Measurements from ENCODE around the gene RS1. TPM values are rescaled to one million over a fixed set of nuclear protein-coding genes. Genes with fewer than 3 reads are reported as not detected.

Gene RS1
- total RNA-seq, 1 donor from 2014 or later = not detected

DNA sequence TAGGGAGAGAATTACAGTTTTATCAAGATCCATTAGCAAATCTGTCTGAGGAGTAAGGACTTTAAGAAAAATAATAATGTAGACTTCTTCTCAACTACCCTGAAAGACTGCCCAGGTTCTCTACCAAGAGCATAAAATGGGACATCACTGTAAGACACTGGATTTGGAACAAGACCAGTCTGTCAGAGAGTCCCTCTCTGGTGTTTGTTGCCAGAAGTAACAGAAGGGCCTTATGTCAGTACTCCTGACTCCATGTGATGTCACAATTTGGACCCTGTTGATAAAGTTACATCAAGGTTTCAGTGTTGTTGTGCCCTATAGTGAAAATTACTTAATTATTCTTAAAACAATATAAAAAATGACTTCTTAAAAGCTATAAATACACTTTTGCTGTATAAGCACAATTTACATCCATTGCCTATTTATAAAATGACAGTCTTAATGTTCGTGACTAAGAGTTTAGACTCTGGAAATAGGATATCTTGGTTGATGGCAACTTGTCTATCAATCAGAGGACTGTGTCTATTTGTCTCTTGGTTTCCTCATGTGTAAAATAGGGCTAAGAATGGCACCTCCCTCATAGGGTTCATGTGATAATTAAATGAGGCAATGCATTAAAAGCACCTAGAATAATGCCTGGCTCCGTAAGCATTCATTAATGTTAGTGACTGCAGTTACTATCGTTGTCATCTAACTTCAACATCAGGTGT lies 57.8 kb downstream of the RS1 start:
- DNase-seq (ENCODE audit: extremely low read depth, low read depth, low spot score) = no peak

DNA sequence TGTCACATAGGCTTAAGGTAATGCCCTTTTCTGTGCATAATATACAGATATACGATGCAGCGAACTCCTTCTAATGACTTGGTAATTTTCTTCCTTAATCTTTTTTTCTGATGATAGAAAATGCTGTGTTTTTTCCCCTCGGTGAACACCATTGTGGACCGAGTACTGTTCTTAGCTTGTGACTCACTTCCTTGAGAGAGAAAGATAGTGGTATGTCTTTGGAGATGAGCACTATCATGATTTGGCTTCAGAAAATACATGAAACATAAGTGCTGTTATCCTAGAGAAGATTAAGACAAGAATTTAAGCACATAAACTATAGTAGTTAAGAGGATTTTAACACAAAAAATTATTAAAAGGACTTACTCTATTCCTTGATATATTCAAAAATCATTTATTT lies 63.9 kb downstream of the RS1 start:
- DNase-seq (ENCODE audit: extremely low read depth, low read depth, low spot score) = no peak

DNA sequence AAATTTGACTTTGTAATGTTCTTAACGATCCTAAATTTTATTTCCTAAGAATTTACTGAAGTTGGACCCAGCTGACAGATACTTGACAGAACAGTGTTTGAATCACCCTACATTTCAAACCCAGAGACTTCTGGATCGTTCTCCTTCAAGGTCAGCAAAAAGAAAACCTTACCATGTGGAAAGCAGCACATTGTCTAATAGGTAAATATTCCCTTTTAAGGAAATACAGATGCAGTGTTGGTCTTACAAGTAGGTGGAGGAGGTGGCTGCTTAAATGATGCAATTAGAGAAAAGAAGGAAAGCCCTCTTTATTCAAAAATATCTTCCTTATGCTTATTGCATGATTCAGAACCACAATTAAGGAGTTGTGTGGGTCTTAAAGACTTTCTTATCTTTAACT lies 73.5 kb downstream of the RS1 start:
- DNase-seq (ENCODE audit: extremely low read depth, low read depth, low spot score) = no peak

DNA sequence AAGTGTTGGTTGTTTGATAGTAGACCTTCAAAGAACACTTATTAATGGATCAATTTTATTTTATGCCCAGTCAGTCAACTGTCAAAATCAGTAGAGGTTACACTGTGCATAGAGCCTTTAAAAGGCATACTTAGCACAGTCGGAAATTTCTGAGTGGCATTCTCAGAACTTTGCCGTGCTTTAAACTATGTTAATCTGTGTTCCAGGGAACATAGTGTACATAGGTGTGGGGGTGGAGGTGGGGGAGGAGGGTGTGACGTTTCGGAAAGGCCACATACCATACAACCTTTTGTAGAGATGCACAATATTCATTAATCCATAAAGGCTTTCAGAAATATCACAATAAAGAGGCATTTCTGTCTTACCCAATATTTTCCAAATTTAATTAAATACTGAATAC lies 75.8 kb downstream of the RS1 start:
- DNase-seq (ENCODE audit: extremely low read depth, low read depth, low spot score) = no peak

DNA sequence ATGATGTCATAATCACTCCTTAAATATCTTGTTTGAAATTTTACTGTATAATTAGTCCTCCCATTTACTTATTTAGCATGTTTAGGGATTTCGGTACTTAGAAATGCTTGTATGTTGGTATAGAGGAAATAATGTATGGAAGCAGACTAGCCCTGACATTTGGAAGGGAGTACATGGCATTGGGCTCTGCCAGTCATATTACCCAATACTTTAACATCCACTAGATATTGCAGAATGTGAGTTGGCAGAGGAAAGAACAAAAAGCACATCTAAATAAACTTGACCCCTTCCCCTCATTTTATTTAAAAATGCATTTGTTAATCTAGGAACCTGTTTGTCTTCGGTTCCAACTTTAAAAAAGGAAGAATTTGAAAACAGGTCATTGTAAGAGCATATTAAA lies 77.8 kb downstream of the RS1 start:
- DNase-seq (ENCODE audit: extremely low read depth, low read depth, low spot score) = no peak

DNA sequence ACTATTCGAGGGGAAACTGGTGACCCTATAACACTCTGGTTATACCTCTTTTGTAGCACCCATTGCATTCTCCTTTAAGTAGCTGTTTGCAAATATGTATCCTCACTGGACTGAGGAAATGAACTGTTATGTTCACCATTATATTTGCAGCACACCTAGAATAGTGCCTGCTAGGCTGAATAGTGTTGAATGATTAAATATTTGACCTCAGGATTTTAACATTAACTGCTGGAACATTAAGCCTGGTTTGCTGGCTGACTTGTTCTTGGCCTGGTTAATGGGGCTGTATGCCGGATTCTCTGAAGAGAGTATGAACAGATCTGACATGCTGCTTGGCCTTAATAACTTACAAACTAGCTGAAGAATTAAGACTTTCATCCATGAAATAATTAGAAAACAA lies 80.1 kb downstream of the RS1 start:
- no peak for DNase-seq (ENCODE audit: extremely low read depth, low read depth, low spot score)

Other genes starting within 250 kb of the RS1 start
- 3.9 and 5.4 TPM in 2 replicates for gene CDKL5, start 246.5 kb downstream of the RS1 start, total RNA-seq
- gene PPEF1, start 35.5 kb upstream of the RS1 start, total RNA-seq = 0.19 TPM in 1 of 2 replicates, not detected in the other